ENCODE results near the gene RFESD. TPM values are rescaled to one million over a fixed set of nuclear protein-coding genes. Genes with fewer than 3 reads are reported as not detected.

The RFESD gene
- total and polyA plus RNA-seq, 4 donors, result 1.1 to 98.0 (median 1.4) TPM

DNA sequence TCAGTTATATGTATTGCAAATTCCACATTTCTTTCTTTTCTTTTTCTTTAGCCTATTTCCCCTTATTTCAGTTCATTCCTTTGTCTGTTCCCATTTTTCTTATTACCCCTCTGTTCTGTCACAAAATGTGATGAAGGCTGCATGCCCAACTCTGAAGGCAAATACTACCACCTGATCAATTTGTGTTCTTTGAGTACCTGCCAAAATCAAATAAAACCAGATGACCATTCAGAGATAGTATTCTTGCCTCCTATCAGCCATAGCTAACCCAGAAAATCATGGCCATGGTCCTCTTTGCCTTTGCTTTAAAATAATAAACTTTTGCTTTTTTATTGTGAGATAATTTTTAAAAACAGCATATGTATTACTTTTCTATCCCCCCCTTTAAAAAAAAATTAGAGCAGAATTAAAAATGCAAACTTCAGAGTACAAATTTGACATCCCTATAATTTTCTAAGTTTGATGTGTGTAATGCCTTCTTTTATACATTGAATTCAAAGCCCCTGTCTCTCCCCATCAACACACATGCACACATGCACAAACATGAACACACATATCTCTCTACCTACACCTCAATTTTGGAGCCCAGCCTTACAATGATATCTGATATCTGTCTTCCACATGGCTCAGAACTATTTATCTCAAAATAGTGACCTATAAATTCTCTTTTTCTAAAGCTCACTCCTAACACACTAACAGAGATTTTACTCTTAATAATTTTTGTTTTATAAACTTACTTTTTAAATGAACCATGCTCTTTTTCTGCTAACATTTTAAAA lies 3.5 kb downstream of the RFESD start:
- TF ChIP-seq YY1 (IDR thresholded peaks at IDR 0.05) (peak; percentile 60), RAD21 (IDR thresholded peaks at IDR 0.05) (peak in 1 of 2 donors; percentile 39), EGR1 (IDR thresholded peaks at IDR 0.05; ENCODE audit: low read depth in 2 of 2) (no peak), TAF1 (conservative IDR thresholded peaks at IDR 0.05) (no peak), HNF4A (conservative IDR thresholded peaks at IDR 0.05) (no peak), HNF4G (IDR thresholded peaks at IDR 0.05) (no peak), RXRA (IDR thresholded peaks at IDR 0.05) (no peak), FOXA1 (IDR thresholded peaks at IDR 0.05) (no peak), NR2F2 (IDR thresholded peaks at IDR 0.05) (no peak), SP1 (IDR thresholded peaks at IDR 0.05) (no peak), GABPA (IDR thresholded peaks at IDR 0.05 in 1 of 2, conservative IDR thresholded peaks at IDR 0.05 in 1 of 2) (no peak), FOXA2 (IDR thresholded peaks at IDR 0.05) (no peak), JUND (IDR thresholded peaks at IDR 0.05) (no peak)
- TF ChIP-seq, protein P1, sequence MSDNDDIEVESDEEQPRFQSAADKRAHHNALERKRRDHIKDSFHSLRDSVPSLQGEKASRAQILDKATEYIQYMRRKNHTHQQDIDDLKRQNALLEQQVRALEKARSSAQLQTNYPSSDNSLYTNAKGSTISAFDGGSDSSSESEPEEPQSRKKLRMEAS (IDR thresholded peaks at IDR 0.05), result peak; percentile 13
- TF ChIP-seq, protein P2, sequence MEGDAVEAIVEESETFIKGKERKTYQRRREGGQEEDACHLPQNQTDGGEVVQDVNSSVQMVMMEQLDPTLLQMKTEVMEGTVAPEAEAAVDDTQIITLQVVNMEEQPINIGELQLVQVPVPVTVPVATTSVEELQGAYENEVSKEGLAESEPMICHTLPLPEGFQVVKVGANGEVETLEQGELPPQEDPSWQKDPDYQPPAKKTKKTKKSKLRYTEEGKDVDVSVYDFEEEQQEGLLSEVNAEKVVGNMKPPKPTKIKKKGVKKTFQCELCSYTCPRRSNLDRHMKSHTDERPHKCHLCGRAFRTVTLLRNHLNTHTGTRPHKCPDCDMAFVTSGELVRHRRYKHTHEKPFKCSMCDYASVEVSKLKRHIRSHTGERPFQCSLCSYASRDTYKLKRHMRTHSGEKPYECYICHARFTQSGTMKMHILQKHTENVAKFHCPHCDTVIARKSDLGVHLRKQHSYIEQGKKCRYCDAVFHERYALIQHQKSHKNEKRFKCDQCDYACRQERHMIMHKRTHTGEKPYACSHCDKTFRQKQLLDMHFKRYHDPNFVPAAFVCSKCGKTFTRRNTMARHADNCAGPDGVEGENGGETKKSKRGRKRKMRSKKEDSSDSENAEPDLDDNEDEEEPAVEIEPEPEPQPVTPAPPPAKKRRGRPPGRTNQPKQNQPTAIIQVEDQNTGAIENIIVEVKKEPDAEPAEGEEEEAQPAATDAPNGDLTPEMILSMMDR (IDR thresholded peaks at IDR 0.05; ENCODE audit: low read depth, low read length, missing input control), result no peak
- TF ChIP-seq, protein P3, sequence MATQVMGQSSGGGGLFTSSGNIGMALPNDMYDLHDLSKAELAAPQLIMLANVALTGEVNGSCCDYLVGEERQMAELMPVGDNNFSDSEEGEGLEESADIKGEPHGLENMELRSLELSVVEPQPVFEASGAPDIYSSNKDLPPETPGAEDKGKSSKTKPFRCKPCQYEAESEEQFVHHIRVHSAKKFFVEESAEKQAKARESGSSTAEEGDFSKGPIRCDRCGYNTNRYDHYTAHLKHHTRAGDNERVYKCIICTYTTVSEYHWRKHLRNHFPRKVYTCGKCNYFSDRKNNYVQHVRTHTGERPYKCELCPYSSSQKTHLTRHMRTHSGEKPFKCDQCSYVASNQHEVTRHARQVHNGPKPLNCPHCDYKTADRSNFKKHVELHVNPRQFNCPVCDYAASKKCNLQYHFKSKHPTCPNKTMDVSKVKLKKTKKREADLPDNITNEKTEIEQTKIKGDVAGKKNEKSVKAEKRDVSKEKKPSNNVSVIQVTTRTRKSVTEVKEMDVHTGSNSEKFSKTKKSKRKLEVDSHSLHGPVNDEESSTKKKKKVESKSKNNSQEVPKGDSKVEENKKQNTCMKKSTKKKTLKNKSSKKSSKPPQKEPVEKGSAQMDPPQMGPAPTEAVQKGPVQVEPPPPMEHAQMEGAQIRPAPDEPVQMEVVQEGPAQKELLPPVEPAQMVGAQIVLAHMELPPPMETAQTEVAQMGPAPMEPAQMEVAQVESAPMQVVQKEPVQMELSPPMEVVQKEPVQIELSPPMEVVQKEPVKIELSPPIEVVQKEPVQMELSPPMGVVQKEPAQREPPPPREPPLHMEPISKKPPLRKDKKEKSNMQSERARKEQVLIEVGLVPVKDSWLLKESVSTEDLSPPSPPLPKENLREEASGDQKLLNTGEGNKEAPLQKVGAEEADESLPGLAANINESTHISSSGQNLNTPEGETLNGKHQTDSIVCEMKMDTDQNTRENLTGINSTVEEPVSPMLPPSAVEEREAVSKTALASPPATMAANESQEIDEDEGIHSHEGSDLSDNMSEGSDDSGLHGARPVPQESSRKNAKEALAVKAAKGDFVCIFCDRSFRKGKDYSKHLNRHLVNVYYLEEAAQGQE (IDR thresholded peaks at IDR 0.05), result peak; percentile 36
- TF ChIP-seq, protein P4, sequence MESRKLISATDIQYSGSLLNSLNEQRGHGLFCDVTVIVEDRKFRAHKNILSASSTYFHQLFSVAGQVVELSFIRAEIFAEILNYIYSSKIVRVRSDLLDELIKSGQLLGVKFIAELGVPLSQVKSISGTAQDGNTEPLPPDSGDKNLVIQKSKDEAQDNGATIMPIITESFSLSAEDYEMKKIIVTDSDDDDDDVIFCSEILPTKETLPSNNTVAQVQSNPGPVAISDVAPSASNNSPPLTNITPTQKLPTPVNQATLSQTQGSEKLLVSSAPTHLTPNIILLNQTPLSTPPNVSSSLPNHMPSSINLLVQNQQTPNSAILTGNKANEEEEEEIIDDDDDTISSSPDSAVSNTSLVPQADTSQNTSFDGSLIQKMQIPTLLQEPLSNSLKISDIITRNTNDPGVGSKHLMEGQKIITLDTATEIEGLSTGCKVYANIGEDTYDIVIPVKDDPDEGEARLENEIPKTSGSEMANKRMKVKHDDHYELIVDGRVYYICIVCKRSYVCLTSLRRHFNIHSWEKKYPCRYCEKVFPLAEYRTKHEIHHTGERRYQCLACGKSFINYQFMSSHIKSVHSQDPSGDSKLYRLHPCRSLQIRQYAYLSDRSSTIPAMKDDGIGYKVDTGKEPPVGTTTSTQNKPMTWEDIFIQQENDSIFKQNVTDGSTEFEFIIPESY (IDR thresholded peaks at IDR 0.05), result no peak
- TF ChIP-seq, protein P5, sequence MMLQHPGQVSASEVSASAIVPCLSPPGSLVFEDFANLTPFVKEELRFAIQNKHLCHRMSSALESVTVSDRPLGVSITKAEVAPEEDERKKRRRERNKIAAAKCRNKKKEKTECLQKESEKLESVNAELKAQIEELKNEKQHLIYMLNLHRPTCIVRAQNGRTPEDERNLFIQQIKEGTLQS (IDR thresholded peaks at IDR 0.05), result no peak
- Histone ChIP-seq H3K9me3 (ENCODE audit: control insufficient read depth in 4 of 4, low read length in 3 of 4) (no peaks in the 10 kb centered on the region), H3K27ac (ENCODE audit: low read depth in 1 of 2, low read length in 2 of 2) (peak overlapping the region in 1 of 2 donors; percentile 51), H3K4me3 (ENCODE audit: low read depth in 1 of 3, low read length in 3 of 3) (no peak overlapping the region), H3K27me3 (ENCODE audit: control insufficient read depth in 4 of 4, insufficient read depth in 4 of 4, low read length in 3 of 4) (no peaks in the 10 kb centered on the region), H3K9ac (ENCODE audit: low read depth in 1 of 2, low read length in 2 of 2) (no peak overlapping the region), H3K4me1 (ENCODE audit: control insufficient read depth in 4 of 4, insufficient read depth in 4 of 4, low read length in 3 of 4) (peaks cover 3 to 19% (median 14%) of the 10 kb centered on the region in 4 donors), H3K36me3 (ENCODE audit: control insufficient read depth in 4 of 4, insufficient read depth in 3 of 4, low read depth in 1 of 4, low read length in 3 of 4) (no peaks in the 10 kb centered on the region)
- no peak for DNase-seq (ENCODE audit: low spot score)

All from liver (tissue), 9 donors.